NB4 (cell line): ENCODE results near the gene IFFO2.

Experiments
- DNase-seq: peaks from one replicate; pipeline ENCODE4 v3.0.0; 2010; ENCODE audit warnings: low read depth
- H3K4me3 ChIP-seq: one replicate; pipeline ENCODE4 v1.5.1; 2011; ENCODE audit warnings: mild to moderate bottlenecking, low read depth, low read length, moderate library complexity
- MYC ChIP-seq: IDR thresholded peaks from 2 replicates; pipeline ENCODE4 v1.6.1; 2011; ENCODE audit warnings: low read depth, low read length
- POLR2A ChIP-seq: IDR thresholded peaks from 2 replicates; pipeline ENCODE4 v1.6.1; 2011; ENCODE audit warnings: mild to moderate bottlenecking; ENCODE audit not compliant: insufficient read length; ENCODE audit errors: extremely low read depth
- TF ChIP-seq, protein P1 (sequence below): IDR thresholded peaks from one replicate; pipeline ENCODE4 v1.5.1; 2012; ENCODE audit warnings: low read depth, low read length
- TF ChIP-seq, protein P2 (sequence below): IDR thresholded peaks from 2 replicates; pipeline ENCODE4 v1.6.1; 2011; ENCODE audit warnings: low read depth, low read length

IFFO2 gene

DNA sequence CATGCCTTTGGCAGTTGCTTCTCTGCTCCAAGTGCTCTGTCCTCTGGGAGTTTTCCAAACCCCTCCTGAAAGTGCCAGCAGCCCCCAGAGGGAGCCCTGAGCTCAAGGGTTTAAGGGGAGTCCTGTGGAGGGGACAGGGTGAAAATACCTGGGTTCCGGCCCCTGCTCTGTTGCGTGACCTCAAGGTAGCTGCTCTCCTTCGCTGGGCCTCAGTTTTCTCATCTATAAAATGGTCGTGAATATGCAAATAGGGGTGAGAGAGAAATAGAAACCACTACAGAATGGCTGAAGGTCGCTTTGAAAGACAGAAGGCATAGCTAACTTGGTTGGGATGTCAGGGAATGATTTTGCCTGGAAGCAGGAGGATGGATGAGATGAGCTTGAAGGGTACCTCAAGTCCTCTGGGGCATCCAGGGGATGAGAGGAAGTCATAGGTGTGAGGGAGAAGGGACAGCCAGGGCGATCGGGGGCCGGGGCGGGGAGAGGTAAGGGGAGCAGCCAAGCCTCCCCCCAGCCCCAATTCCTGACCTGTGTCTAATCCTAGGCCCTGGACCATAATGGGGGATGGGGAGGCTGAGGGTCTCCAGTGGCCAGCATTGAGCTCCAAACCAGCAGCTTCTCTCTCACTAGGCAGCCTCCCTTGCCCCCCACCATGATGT is 12.4 kb downstream of the IFFO2 start:
- no peak overlapping the region for H3K4me3 ChIP-seq
- TF ChIP-seq POLR2A (no peak), MYC (no peak)
- TF ChIP-seq, protein P1, sequence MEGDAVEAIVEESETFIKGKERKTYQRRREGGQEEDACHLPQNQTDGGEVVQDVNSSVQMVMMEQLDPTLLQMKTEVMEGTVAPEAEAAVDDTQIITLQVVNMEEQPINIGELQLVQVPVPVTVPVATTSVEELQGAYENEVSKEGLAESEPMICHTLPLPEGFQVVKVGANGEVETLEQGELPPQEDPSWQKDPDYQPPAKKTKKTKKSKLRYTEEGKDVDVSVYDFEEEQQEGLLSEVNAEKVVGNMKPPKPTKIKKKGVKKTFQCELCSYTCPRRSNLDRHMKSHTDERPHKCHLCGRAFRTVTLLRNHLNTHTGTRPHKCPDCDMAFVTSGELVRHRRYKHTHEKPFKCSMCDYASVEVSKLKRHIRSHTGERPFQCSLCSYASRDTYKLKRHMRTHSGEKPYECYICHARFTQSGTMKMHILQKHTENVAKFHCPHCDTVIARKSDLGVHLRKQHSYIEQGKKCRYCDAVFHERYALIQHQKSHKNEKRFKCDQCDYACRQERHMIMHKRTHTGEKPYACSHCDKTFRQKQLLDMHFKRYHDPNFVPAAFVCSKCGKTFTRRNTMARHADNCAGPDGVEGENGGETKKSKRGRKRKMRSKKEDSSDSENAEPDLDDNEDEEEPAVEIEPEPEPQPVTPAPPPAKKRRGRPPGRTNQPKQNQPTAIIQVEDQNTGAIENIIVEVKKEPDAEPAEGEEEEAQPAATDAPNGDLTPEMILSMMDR: no peak
- TF ChIP-seq, protein P2, sequence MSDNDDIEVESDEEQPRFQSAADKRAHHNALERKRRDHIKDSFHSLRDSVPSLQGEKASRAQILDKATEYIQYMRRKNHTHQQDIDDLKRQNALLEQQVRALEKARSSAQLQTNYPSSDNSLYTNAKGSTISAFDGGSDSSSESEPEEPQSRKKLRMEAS: no peak
- no peak for DNase-seq

DNA sequence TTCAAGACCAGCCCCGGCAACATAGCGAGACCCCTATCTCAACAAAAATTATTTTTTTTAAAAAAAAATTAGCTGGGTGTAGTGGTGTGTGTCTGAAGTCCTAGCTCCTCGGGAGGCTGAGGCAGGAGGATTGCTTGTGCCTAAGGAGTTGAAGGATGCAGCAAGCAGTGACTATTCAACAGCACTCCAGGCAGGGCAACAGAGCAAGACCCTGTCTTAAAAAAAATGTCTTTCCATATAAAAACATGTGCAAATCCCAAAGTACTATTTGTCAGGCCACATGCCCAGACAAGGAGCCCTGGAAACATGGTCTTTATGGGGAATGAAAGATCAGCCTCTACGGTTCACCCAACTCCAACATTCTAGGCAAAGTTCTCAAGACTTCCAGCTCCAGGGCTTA is 13.3 kb downstream of the IFFO2 start:
- DNase-seq: no peak
- no peak overlapping the region for H3K4me3 ChIP-seq
- TF ChIP-seq, protein P1: no peak
- TF ChIP-seq MYC: no peak
- TF ChIP-seq, protein P2: no peak
- TF ChIP-seq POLR2A: no peak

DNA sequence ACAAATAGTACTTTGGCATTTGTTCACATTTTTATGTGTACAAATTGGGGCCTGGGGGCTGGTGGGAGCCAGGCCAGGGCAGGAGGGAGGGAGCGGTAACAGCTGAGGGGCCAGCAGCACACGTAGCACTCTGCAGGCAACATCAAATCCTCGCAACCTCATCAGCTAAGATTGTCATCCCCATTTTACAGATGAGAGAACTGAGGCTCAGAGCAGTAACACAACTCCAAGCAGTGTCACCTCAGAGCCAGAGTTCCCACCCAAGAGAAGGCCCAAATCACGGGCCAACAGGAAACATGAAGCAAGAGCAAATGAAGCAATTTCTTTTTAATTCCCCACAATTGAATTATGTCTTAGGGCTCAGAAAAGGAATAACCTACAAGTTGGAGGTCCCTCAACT is 14.1 kb downstream of the IFFO2 start:
- no peak for DNase-seq
- no peak overlapping the region for H3K4me3 ChIP-seq
- TF ChIP-seq POLR2A (no peak), MYC (no peak)
- TF ChIP-seq, protein P2: no peak
- TF ChIP-seq, protein P1: no peak

DNA sequence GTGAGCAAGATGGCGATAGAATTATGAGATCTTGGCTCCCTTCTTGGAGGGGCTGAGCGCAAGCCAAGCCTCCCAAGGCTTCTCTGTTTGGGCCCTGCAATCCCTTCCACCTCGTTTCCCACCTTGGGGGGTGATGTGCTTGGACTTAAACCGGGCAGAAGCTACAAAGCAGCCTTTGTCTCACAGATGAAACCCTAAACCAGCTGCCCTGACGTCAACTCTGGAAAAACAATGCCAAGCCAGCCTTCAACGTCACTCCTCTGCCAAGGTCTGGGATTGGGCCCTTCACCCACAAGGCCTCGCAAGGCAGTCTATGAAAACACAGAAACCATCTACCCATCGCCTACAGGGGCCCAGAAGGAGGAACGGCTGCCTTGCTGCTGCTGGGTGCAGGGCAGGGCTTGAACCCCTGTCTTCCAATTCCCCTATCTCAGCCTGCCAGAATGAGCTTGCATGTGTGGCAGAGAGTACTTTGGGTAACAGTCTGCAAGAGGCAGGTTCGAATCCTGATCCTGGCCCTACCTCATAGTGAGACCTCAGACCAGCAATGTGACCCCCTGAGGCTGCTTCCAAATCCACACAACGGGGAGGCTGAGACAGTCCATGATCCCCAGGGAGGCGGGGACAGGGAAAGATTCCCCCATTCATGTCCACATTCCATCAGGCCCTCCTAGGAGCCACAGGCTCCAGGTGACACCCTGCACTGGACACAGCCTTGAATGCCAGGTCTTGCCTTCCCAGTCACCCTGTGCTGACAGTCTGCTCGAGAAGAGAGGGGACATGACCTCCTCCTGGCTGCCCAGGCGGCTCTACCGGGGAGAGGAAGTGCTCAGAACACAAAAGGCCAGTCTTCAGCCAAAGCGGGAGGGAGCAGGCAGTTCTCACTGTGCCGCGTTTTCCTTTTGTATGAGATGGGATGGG is 15.0 kb downstream of the IFFO2 start:
- TF ChIP-seq MYC (no peak), POLR2A (no peak)
- TF ChIP-seq, protein P2: no peak
- TF ChIP-seq, protein P1: no peak
- DNase-seq: no peak
- no peak overlapping the region for H3K4me3 ChIP-seq

DNA sequence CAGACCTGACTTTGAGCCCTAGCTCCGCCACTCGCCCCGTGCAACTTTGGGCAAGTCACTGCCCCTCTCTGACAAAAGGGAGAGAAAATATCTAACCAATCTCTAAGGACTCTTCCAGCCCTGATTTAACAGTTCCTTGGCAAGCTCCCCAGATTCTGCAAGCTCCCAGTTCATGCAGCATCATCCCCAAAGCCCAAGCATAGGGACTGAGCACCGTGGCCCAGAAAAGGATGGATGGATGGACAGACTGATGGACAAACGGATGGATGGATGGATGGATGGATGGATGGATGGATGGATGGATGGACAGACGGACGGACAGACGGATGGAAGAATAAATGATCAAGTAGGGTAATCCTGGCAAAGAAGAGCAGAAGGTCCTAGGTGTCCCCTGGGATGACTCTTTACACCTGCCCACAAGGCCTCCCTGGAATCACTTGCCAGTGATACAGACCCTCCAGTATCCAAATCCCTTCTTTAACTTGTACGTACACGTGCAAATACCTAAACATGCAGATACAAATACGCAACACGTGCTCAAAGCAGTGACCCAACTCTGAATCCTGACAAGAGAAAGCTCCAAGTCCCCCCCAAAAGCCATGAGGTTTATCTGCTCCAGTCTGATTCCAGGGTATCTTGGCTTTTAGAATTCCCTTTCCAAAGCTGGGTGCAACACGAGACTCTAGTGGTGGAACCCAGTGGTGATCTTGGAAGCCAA is 16.0 kb downstream of the IFFO2 start:
- H3K4me3 ChIP-seq: no peak overlapping the region
- TF ChIP-seq, protein P2: no peak
- TF ChIP-seq, protein P1: no peak
- TF ChIP-seq MYC (no peak), POLR2A (no peak)
- DNase-seq: no peak
